GM18526 (cell line): ENCODE results near the gene MORN1.

Experiments used
- POLR2A ChIP-seq: IDR thresholded peaks from 3 replicates; pipeline ENCODE4 v1.6.1; 2011; ENCODE audit not compliant: insufficient read length; ENCODE audit errors: extremely low read depth

The MORN1 gene

GRCh38 chr1:2384941-2385481 is 6.3 kb downstream of the MORN1 start:
- TF ChIP-seq POLR2A = no peak

- TF ChIP-seq POLR2A = no peak
Observed at GRCh38 chr1:2384130-2384860, 7.1 kb downstream of the MORN1 start.

- TF ChIP-seq POLR2A = no peak
Observed at GRCh38 chr1:2383576-2383975, 7.8 kb downstream of the MORN1 start.

GRCh38 chr1:2382621-2383361 is 8.6 kb downstream of the MORN1 start:
- no peak for TF ChIP-seq POLR2A

GRCh38 chr1:2381741-2382620 is 9.4 kb downstream of the MORN1 start:
- TF ChIP-seq POLR2A = no peak

GRCh38 chr1:2380816-2381591 is 10.3 kb downstream of the MORN1 start:
- no peak for TF ChIP-seq POLR2A

- no peak for TF ChIP-seq POLR2A
Observed at GRCh38 chr1:2379733-2380404, 11.5 kb downstream of the MORN1 start.

GRCh38 chr1:2378956-2379732 is 12.2 kb downstream of the MORN1 start:
- TF ChIP-seq POLR2A = no peak

GRCh38 chr1:2378441-2378851 is 12.9 kb downstream of the MORN1 start:
- no peak for TF ChIP-seq POLR2A

GRCh38 chr1:2377751-2378440 is 13.5 kb downstream of the MORN1 start:
- TF ChIP-seq POLR2A = no peak

GRCh38 chr1:2376931-2377672 is 14.3 kb downstream of the MORN1 start:
- no peak for TF ChIP-seq POLR2A

GRCh38 chr1:2376261-2376741 is 15.1 kb downstream of the MORN1 start:
- TF ChIP-seq POLR2A = no peak
